Endodermal cell (in vitro differentiated cells): ENCODE data around the gene SP1. TPM values are rescaled to one million over a fixed set of nuclear protein-coding genes. Genes with fewer than 3 reads are reported as not detected.
"Not testable (repeated sequence)": the region's sequence is repeated elsewhere in the genome, so short reads cannot be mapped to it uniquely, and the experiment has no call there.

Experiments
- DNase-seq: peaks from one replicate; pipeline ENCODE4 v3.0.0-alpha.2; 2017
- H3K27ac ChIP-seq: 2 replicates; pipeline ENCODE4 v1.5.1; 2013; ENCODE audit warnings: mild to moderate bottlenecking, low read depth, low read length, moderate library complexity
- H3K27me3 ChIP-seq: 2 replicates; pipeline ENCODE4 v1.6.1; 2013; ENCODE audit warnings: mild to moderate bottlenecking, low read length, moderate library complexity; ENCODE audit not compliant: insufficient read depth, control insufficient read depth, poor library complexity, severe bottlenecking
- H3K36me3 ChIP-seq: 2 replicates; pipeline ENCODE4 v1.7.0; 2013; ENCODE audit warnings: mild to moderate bottlenecking, low read length, moderate library complexity; ENCODE audit not compliant: control insufficient read depth, insufficient read depth
- H3K4me1 ChIP-seq: one replicate; pipeline ENCODE4 v1.7.0; 2013; ENCODE audit warnings: low read length; ENCODE audit not compliant: control insufficient read depth, insufficient read depth
- H3K4me3 ChIP-seq: 2 replicates; pipeline ENCODE4 v1.5.1; 2013; ENCODE audit warnings: mild to moderate bottlenecking, low read length, moderate library complexity
- H3K9ac ChIP-seq: 2 replicates; pipeline ENCODE4 v1.6.1; 2013; ENCODE audit warnings: mild to moderate bottlenecking, low read length, moderate library complexity; ENCODE audit not compliant: poor library complexity, severe bottlenecking; ENCODE audit errors: extremely low read depth
- H3K9me3 ChIP-seq: 2 replicates; pipeline ENCODE4 v1.6.1; 2013; ENCODE audit warnings: mild to moderate bottlenecking, low read length, moderate library complexity; ENCODE audit not compliant: control insufficient read depth
- H3K27ac Mint-ChIP-seq: 2 replicates; pipeline ENCODE4 v1.8.0; 2020; ENCODE audit warnings: mixed read lengths
- H3K27me3 Mint-ChIP-seq: 2 replicates; pipeline ENCODE4 v1.8.0; 2021; ENCODE audit warnings: mild to moderate bottlenecking, mixed read lengths; ENCODE audit not compliant: insufficient read depth
- H3K36me3 Mint-ChIP-seq: 2 replicates; pipeline ENCODE4 v1.8.0; 2020; ENCODE audit warnings: low read depth, mixed read lengths
- H3K4me1 Mint-ChIP-seq: 2 replicates; pipeline ENCODE4 v1.8.0; 2020; ENCODE audit warnings: mixed read lengths
- H3K4me3 Mint-ChIP-seq: 2 replicates; pipeline ENCODE4 v1.8.0; 2020; ENCODE audit warnings: mild to moderate bottlenecking, moderate library complexity, mixed read lengths
- H3K9me3 Mint-ChIP-seq: 2 replicates; pipeline ENCODE4 v1.8.0; 2020; ENCODE audit warnings: mild to moderate bottlenecking, mixed read lengths
- CTCF ChIP-seq: fragments of 200-600 bp; sonication (generic); conservative IDR thresholded peaks from 2 replicates; pipeline ENCODE4 v1.5.0; 2021; ENCODE audit warnings: antibody characterized with exemption, mild to moderate bottlenecking
- WGBS, 2 experiments: methylation state at CpG; one replicate each; pipeline versions ENCODE4 v1.1.5 to v1.1.7; 2013; ENCODE audit warnings: missing lambda C conversion rate in 2 of 2, mixed read lengths in 1 of 2; ENCODE audit not compliant: insufficient coverage in 1 of 2, insufficient read length in 1 of 2; 5-methylcytosine and 5-hydroxymethylcytosine counted together
- total RNA-seq, 2 donors: library from RNA; stranded (reverse); fragmentation: NEBNext Ultra II Directional in 1 of 2; extraction: Animal tissue kit (Norgen Biotek cat#: 25700) in 1 of 2; gene quantifications; 2 replicates in 1 of 2; 3 replicates in 1 of 2; pipeline ENCODE4 v1.2.1, GENCODE V29; 2021

Gene SP1
- total RNA-seq, 2 donors from 2014 or later: 91.2 to 99.5 TPM

- no peaks in the 10 kb centered on the region for H3K9me3 ChIP-seq
These were observed 61.3 kb downstream of the SP1 start, which contains the start of gene PRR13 for GRCh38 chr12:53441040-53441833. Gene PRR13 (plus strand): TSS chr12:53441734. CDS start chr12:53442715, 981 bp downstream.

DNA sequence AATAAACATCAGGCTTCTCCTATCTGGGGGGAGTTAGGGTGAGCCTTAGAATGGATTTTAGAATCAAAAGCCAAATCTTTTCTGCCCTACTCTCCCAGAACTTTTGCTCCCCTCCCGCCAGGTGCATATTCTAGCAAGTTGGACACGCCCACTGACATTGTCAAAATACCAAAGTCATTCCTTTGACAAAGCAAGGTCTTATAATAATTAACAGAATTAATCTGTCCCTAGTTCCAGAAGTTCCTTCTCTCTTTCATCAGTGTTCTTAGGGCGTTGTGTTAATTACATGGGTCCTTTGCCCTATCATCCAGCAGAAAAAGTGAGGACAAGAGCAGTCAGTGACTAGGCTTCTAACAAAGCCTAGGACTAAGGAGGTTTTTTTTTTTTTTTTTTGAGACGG, 64.0 kb downstream of the SP1 start:
- peak overlapping the region; percentile 100 for H3K4me3 ChIP-seq
- no peaks in the 10 kb centered on the region for H3K27me3 Mint-ChIP-seq
- DNase-seq: no peak
- H3K4me1 ChIP-seq: peaks cover 4% of the 10 kb centered on the region
- H3K27me3 ChIP-seq: no peaks in the 10 kb centered on the region
- H3K9me3 Mint-ChIP-seq: no peaks in the 10 kb centered on the region
- H3K27ac ChIP-seq: no peak overlapping the region
- TF ChIP-seq CTCF: no peak
- no peaks in the 10 kb centered on the region for H3K9me3 ChIP-seq
- peak overlapping the region; percentile 89 for H3K4me3 Mint-ChIP-seq
- peaks cover 15% of the 10 kb centered on the region for H3K4me1 Mint-ChIP-seq
- WGBS, 2 experiments: 90 to 100% methylated on average over 2 to 3 of the region's 4 CpGs
- H3K27ac Mint-ChIP-seq: peak overlapping the region; percentile 20
- H3K36me3 ChIP-seq: peaks cover 33% of the 10 kb centered on the region
- no peak overlapping the region for H3K9ac ChIP-seq
- peaks cover 44% of the 10 kb centered on the region for H3K36me3 Mint-ChIP-seq

More at GRCh38 chr12:53441040-53441833, 61.3 kb downstream of the SP1 start, which contains the start of gene PRR13:
- peaks cover 18% of the 10 kb centered on the region for H3K4me1 Mint-ChIP-seq
- no peak for TF ChIP-seq CTCF
- peak within 1 kb of the TSS; percentile 94 for H3K27ac Mint-ChIP-seq
- H3K27me3 Mint-ChIP-seq: no peaks in the 10 kb centered on the region
- no peaks in the 10 kb centered on the region for H3K9me3 Mint-ChIP-seq
- 8 to 19% methylated on average over 16 to 31 of the region's 31 CpGs for WGBS, 2 experiments
- peak within 1 kb of the TSS; percentile 89 for H3K4me3 Mint-ChIP-seq
- H3K4me3 ChIP-seq: peak within 1 kb of the TSS; percentile 100
- peaks cover 26% of the 10 kb centered on the region for H3K36me3 Mint-ChIP-seq
- peak within 1 kb of the TSS; percentile 73 for H3K27ac ChIP-seq
- peaks cover 4% of the 10 kb centered on the region for H3K4me1 ChIP-seq
- no peaks in the 10 kb centered on the region for H3K27me3 ChIP-seq
- H3K36me3 ChIP-seq: peaks cover 22% of the 10 kb centered on the region
- DNase-seq: peak; percentile 100
- H3K9ac ChIP-seq: peak within 1 kb of the TSS; percentile 85

- H3K9ac ChIP-seq, H3K4me3 Mint-ChIP-seq, H3K9me3 ChIP-seq, H3K27ac ChIP-seq, H3K4me1 ChIP-seq, H3K9me3 Mint-ChIP-seq, DNase-seq, H3K27me3 Mint-ChIP-seq, H3K27me3 ChIP-seq: not testable (repeated sequence)
- Histone ChIP-seq H3K36me3 (peaks cover 33% of the 10 kb centered on the region), H3K4me3 (peak overlapping the region; percentile 49)
- H3K4me1 Mint-ChIP-seq: peaks cover 15% of the 10 kb centered on the region
- WGBS, 2 experiments: 94 to 96% methylated on average over 9 to 11 of the region's 11 CpGs
- peaks cover 44% of the 10 kb centered on the region for H3K36me3 Mint-ChIP-seq
- H3K27ac Mint-ChIP-seq: peak overlapping the region; percentile 21
These were observed 64.8 kb downstream of the SP1 start for GRCh38 chr12:53444593-53445325.
